IPS-20b (cell line): ENCODE results near the gene IKZF3.
"Not testable (repeated sequence)": the region's sequence is repeated elsewhere in the genome, so short reads cannot be mapped to it uniquely, and the experiment has no call there.

ENCODE experiments used
- H3K27ac ChIP-seq: one replicate; pipeline ENCODE4 v1.5.1; 2013; ENCODE audit warnings: low read length
- H3K27me3 ChIP-seq: 2 replicates; pipeline ENCODE4 v1.6.1; 2013; ENCODE audit warnings: mild to moderate bottlenecking, low read length, inconsistent platforms; ENCODE audit not compliant: insufficient read depth
- H3K36me3 ChIP-seq: 2 replicates; pipeline ENCODE4 v1.6.1; 2013; ENCODE audit warnings: low read depth, mild to moderate bottlenecking, inconsistent platforms, low read length, moderate library complexity; ENCODE audit not compliant: insufficient read depth
- H3K4me1 ChIP-seq: 2 replicates; pipeline ENCODE4 v1.6.1; 2013; ENCODE audit warnings: mild to moderate bottlenecking, control low read depth, inconsistent platforms, low read length, moderate library complexity; ENCODE audit not compliant: insufficient read depth
- H3K4me3 ChIP-seq: 2 replicates; pipeline ENCODE4 v1.5.1; 2013; ENCODE audit warnings: mild to moderate bottlenecking, low read length, inconsistent platforms
- H3K9ac ChIP-seq: 2 replicates; pipeline ENCODE4 v1.6.1; 2013; ENCODE audit warnings: low read depth, mild to moderate bottlenecking, inconsistent platforms, low read length, moderate library complexity
- H3K9me3 ChIP-seq: 2 replicates; pipeline ENCODE4 v1.6.1; 2013; ENCODE audit warnings: mild to moderate bottlenecking, low read depth, low read length, inconsistent platforms; ENCODE audit not compliant: insufficient read depth

The IKZF3 gene

DNA sequence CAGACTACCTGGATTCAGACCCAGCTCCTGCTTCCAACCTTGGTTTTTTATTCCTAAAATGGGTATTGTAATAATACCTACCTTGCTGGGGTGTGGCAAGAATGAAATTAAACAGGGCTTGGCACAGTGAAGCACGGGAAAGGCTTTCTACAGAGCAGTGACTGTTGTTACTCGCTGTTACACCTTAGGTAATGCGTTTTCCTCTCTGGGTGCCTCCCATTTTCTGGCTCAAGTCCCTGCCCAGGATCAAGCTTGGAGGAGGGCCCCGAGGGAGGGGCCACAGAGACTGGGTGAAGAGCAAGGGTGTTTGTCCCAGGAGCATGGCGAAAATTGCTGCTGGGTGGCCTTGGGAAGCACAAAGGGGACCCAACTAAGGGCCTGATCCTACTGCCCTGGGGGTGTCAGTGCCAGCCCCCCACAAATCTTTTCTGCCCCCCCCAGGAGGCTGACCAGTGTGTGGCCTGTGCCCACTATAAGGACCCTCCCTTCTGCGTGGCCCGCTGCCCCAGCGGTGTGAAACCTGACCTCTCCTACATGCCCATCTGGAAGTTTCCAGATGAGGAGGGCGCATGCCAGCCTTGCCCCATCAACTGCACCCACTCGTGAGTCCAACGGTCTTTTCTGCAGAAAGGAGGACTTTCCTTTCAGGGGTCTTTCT lies 147.1 kb downstream of the IKZF3 start:
- H3K9ac ChIP-seq = no peak overlapping the region
- H3K9me3 ChIP-seq = no peaks in the 10 kb centered on the region
- no peak overlapping the region for H3K27ac ChIP-seq
- H3K4me1 ChIP-seq = no peaks in the 10 kb centered on the region
- H3K4me3 ChIP-seq = no peak overlapping the region
- peaks cover 98% of the 10 kb centered on the region for H3K36me3 ChIP-seq
- no peaks in the 10 kb centered on the region for H3K27me3 ChIP-seq

- Histone ChIP-seq H3K27me3 (no peaks in the 10 kb centered on the region), H3K9ac (no peak overlapping the region), H3K27ac (no peak overlapping the region), H3K4me1 (no peaks in the 10 kb centered on the region), H3K36me3 (peaks cover 99% of the 10 kb centered on the region), H3K9me3 (no peaks in the 10 kb centered on the region), H3K4me3 (no peak overlapping the region)
These were observed 147.9 kb downstream of the IKZF3 start for GRCh38 chr17:39716073-39716818.

DNA sequence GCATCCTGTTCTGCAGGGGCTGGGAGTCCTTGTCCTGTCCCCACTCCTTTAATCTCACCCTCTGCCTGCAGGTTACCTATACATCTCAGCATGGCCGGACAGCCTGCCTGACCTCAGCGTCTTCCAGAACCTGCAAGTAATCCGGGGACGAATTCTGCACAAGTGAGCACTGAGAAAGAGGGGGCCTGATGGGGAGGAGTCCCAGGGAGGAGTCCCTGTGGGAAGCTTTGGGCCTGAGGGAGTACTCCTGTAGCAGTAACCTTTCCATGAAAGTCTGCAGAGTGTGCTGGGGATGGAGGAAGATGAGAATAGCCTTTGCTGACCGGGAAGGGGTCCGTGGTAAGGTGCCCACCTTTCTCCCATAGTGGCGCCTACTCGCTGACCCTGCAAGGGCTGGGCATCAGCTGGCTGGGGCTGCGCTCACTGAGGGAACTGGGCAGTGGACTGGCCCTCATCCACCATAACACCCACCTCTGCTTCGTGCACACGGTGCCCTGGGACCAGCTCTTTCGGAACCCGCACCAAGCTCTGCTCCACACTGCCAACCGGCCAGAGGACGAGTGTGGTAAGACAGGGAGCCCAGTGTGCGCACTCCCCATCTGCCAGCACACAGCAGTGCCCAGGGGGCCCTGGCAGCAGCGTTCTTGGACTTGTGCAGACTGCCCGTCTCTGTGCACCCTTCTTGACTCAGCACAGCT lies 148.6 kb downstream of the IKZF3 start:
- Histone ChIP-seq H3K4me3 (no peak overlapping the region), H3K36me3 (peaks cover 100% of the 10 kb centered on the region), H3K9ac (no peak overlapping the region), H3K27me3 (no peaks in the 10 kb centered on the region), H3K9me3 (no peaks in the 10 kb centered on the region), H3K27ac (no peak overlapping the region), H3K4me1 (no peaks in the 10 kb centered on the region)

DNA sequence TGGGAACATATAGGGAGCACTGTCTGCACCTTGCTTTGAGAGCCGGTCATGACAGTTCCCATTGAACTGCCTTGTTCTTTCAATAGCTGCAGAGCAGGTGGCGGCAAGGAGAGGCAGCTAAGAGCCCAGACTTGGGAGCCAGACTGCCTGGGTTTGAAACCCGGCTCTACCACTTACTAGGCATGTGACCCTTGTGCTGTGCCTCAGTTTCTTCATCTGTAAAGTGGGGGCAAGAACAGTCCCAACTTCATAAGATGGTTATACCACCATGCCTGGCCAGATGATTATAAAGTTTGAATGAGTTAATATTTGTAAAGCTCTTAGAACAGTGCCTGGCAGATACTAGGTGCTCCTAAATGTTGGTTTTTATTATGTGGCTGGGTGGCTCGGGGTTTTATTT lies 149.9 kb downstream of the IKZF3 start:
- Histone ChIP-seq H3K4me1 (no peaks in the 10 kb centered on the region), H3K4me3 (no peak overlapping the region), H3K9me3 (no peaks in the 10 kb centered on the region), H3K36me3 (peaks cover 100% of the 10 kb centered on the region), H3K9ac (no peak overlapping the region), H3K27ac (no peak overlapping the region), H3K27me3 (no peaks in the 10 kb centered on the region)

DNA sequence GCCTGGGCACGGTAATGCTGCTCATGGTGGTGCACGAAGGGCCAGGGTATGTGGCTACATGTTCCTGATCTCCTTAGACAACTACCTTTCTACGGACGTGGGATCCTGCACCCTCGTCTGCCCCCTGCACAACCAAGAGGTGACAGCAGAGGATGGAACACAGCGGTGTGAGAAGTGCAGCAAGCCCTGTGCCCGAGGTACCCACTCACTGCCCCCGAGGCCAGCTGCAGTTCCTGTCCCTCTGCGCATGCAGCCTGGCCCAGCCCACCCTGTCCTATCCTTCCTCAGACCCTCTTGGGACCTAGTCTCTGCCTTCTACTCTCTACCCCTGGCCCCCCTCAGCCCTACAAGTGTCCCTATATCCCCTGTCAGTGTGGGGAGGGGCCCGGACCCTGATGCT lies 152.3 kb downstream of the IKZF3 start:
- H3K9me3 ChIP-seq = no peaks in the 10 kb centered on the region
- H3K27ac ChIP-seq = no peak overlapping the region
- H3K9ac ChIP-seq = no peak overlapping the region
- no peak overlapping the region for H3K4me3 ChIP-seq
- H3K36me3 ChIP-seq = peaks cover 100% of the 10 kb centered on the region
- no peaks in the 10 kb centered on the region for H3K4me1 ChIP-seq
- no peaks in the 10 kb centered on the region for H3K27me3 ChIP-seq

- H3K27ac ChIP-seq, H3K4me3 ChIP-seq, H3K4me1 ChIP-seq, H3K9ac ChIP-seq, H3K9me3 ChIP-seq, H3K27me3 ChIP-seq: not testable (repeated sequence)
- H3K36me3 ChIP-seq = peaks cover 96% of the 10 kb centered on the region
These were observed 153.0 kb downstream of the IKZF3 start for GRCh38 chr17:39711071-39711470.

DNA sequence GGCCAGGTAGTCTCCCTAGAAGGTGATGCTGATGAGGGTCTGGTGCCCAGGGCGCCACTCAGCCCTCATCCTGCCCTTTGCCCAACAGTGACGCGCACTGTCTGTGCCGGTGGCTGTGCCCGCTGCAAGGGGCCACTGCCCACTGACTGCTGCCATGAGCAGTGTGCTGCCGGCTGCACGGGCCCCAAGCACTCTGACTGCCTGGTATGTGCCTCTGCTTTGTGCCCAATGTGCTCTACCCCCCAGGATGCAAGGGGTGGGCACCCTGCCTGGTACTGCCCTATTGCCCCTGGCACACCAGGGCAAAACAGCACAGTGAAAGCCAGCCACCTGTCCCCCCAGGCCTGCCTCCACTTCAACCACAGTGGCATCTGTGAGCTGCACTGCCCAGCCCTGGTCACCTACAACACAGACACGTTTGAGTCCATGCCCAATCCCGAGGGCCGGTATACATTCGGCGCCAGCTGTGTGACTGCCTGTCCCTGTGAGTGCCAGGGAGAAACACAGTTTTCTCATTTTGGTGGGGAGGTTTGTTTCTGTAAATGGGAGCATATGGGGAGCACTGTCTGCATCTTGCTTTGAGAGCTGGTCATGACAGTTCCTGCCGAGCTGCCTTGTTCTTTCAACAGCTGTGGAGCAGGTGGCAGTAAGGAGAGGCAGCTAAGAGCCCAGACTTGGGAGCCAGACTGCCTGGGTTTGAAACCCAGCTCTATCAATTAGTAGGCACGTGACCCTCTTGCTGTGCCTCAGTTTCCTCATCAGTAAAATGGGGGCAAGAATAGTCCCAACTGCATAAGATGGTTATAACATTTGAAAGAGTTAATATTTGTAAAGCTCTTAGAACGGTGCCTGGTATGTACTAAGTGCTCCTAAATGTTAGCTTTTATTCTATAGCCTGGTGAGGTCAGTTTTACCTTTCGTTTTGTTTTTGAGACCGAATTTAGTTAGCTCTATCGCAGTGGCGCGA lies 153.8 kb downstream of the IKZF3 start:
- Histone ChIP-seq H3K9me3 (no peaks in the 10 kb centered on the region), H3K4me1 (peaks cover 4% of the 10 kb centered on the region; the same call in 1 of the 2 replicates), H3K27ac (no peak overlapping the region), H3K4me3 (no peak overlapping the region), H3K36me3 (peaks cover 88% of the 10 kb centered on the region), H3K9ac (no peak overlapping the region), H3K27me3 (no peaks in the 10 kb centered on the region)

DNA sequence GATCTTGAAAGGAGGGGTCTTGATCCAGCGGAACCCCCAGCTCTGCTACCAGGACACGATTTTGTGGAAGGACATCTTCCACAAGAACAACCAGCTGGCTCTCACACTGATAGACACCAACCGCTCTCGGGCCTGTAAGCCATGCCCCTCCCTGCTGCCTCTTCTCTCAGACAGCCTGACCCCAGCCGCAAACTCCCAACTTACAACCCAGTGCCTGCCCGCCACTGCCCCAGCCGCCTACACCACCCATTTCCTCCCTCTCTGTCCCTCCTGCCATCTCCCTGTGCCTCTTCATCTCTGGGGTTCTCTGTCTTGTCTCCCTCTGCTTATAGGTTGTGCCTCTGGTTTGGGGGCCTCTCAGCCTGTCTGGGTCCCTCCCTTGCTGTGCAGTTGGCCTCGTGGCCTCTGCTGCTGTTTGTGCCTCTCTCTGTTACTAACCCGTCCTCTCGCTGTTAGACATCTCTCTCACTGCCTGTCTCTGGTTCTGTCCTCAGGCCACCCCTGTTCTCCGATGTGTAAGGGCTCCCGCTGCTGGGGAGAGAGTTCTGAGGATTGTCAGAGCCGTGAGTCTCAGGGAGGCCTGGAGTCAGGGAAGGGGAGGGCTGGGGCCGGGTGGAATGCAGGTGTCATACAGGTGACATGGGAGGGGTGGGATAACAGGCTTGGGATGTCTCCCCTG lies 154.7 kb downstream of the IKZF3 start:
- peaks cover 11% of the 10 kb centered on the region; the same call in 1 of the 2 replicates for H3K4me1 ChIP-seq
- no peak overlapping the region for H3K4me3 ChIP-seq
- H3K9me3 ChIP-seq = no peaks in the 10 kb centered on the region
- H3K9ac ChIP-seq = no peak overlapping the region
- H3K36me3 ChIP-seq = peaks cover 84% of the 10 kb centered on the region
- no peak overlapping the region for H3K27ac ChIP-seq
- H3K27me3 ChIP-seq = no peaks in the 10 kb centered on the region
